ENCODE data around the gene TRPC4. TPM values are rescaled to one million over a fixed set of nuclear protein-coding genes. Genes with fewer than 3 reads are reported as not detected.

Gene TRPC4
- total and polyA plus RNA-seq, 2 donors (not counting 1 experiment from before 2014, with no cell fraction given) = 1.7 to 30.7 TPM

DNA sequence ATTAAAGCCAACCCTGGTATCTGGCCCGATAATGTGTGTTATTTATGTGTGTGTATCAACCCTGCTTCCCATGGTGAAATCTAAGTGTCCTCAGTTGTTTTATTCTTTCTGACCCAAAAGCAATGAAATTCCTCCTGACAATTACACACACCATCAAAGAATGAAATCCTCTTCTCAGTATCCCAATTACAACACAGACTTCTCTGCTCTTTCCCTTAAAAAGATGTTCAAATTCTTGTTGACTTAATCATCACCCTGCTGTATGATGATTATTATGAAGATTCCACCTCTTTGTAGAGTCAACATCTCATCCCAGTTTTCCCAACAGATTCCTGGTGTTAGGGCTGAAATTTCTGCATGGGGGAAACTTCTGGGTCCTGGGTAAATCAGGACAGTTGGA is 8.9 kb upstream of the TRPC4 start:
- Histone ChIP-seq H3K9me3 (ENCODE audit: control insufficient read depth, insufficient read depth, low read depth, low read length) (no peaks in the 10 kb centered on the region), H4K20me1 (ENCODE audit: control insufficient read depth, extremely low read depth, insufficient read depth, low read length) (no peaks in the 10 kb centered on the region), H3K27me3 (ENCODE audit: control insufficient read depth, insufficient read depth, low read length) (no peaks in the 10 kb centered on the region), H3K36me3 (ENCODE audit: control insufficient read depth, insufficient read depth, low read length) (no peaks in the 10 kb centered on the region), H2AFZ (ENCODE audit: low read length) (no peak overlapping the region), H3K4me3 (replicated peaks in 1 of 4; ENCODE audit: control extremely low read depth in 1 of 4, insufficient read depth in 1 of 4, low read depth in 3 of 4, low read length in 4 of 4) (no peak overlapping the region), H3K4me2 (ENCODE audit: extremely low read depth, insufficient read depth, low read length) (no peak overlapping the region), H3K27ac (ENCODE audit: insufficient read depth, low read length) (no peak overlapping the region), H3K79me2 (ENCODE audit: control insufficient read depth, insufficient read depth, low read length) (no peaks in the 10 kb centered on the region), H3K4me1 (ENCODE audit: control insufficient read depth, extremely low read depth, insufficient read depth, low read length) (no peaks in the 10 kb centered on the region), H3K9ac (ENCODE audit: insufficient read depth, low read length) (no peak overlapping the region)
- TF ChIP-seq, protein P1, sequence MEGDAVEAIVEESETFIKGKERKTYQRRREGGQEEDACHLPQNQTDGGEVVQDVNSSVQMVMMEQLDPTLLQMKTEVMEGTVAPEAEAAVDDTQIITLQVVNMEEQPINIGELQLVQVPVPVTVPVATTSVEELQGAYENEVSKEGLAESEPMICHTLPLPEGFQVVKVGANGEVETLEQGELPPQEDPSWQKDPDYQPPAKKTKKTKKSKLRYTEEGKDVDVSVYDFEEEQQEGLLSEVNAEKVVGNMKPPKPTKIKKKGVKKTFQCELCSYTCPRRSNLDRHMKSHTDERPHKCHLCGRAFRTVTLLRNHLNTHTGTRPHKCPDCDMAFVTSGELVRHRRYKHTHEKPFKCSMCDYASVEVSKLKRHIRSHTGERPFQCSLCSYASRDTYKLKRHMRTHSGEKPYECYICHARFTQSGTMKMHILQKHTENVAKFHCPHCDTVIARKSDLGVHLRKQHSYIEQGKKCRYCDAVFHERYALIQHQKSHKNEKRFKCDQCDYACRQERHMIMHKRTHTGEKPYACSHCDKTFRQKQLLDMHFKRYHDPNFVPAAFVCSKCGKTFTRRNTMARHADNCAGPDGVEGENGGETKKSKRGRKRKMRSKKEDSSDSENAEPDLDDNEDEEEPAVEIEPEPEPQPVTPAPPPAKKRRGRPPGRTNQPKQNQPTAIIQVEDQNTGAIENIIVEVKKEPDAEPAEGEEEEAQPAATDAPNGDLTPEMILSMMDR (conservative IDR thresholded peaks at IDR 0.05 in 1 of 2, IDR thresholded peaks at IDR 0.05 in 1 of 2; ENCODE audit: low read depth in 1 of 2, low read length in 2 of 2) = no peak
- no peak for TF ChIP-seq EZH2 (IDR thresholded peaks at IDR 0.05; ENCODE audit: low read length, missing control alignments)
- DNase-seq (ENCODE audit: low read depth in 2 of 2) = peak; percentile 15 to 31

DNA sequence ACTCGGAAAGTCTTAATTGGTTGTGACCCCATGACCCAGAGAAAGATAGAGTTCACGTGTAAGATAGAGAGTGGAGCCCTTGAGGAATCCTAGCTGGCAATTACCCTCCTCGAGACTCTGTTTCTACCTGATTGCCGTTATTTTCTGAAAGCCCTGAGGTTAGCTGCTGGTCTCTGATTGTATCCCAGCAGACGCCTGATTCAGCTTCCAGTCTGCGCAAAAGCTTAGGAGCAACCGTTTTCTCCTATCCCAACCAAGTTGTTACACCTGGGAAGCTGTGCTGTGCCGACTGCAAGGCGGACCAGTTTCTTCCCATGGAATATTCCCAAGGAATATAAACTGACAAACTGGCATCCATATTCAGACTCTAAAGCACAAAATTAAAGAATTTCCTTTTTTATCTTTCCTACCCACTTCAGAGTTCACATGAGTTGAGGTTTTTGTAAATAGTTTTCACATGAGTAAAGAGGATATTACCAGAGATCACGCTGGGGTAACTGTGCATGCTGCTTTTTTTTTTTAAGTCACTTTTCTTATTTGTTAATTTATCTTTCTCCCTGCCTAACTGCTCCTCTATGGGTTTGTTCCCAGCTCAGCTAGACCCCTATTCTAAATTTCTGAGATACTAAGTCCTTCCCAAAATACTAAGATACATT is 1.5 kb upstream of the TRPC4 start:
- Histone ChIP-seq H3K4me3 (replicated peaks in 1 of 4; ENCODE audit: control extremely low read depth in 1 of 4, insufficient read depth in 1 of 4, low read depth in 3 of 4, low read length in 4 of 4) (peak overlapping the region in 2 of 4 experiments; percentile 18 to 68), H3K27me3 (ENCODE audit: control insufficient read depth, insufficient read depth, low read length) (no peaks in the 10 kb centered on the region), H4K20me1 (ENCODE audit: control insufficient read depth, extremely low read depth, insufficient read depth, low read length) (no peaks in the 10 kb centered on the region), H3K9me3 (ENCODE audit: control insufficient read depth, insufficient read depth, low read depth, low read length) (no peaks in the 10 kb centered on the region), H3K36me3 (ENCODE audit: control insufficient read depth, insufficient read depth, low read length) (no peaks in the 10 kb centered on the region), H3K4me2 (ENCODE audit: extremely low read depth, insufficient read depth, low read length) (peak overlapping the region; percentile 90), H3K79me2 (ENCODE audit: control insufficient read depth, insufficient read depth, low read length) (peaks cover 8% of the 10 kb centered on the region), H3K9ac (ENCODE audit: insufficient read depth, low read length) (no peak overlapping the region), H3K27ac (ENCODE audit: insufficient read depth, low read length) (peak overlapping the region; percentile 43), H3K4me1 (ENCODE audit: control insufficient read depth, extremely low read depth, insufficient read depth, low read length) (peaks cover 7% of the 10 kb centered on the region), H2AFZ (ENCODE audit: low read length) (peak overlapping the region; percentile 5)
- no peak for TF ChIP-seq EZH2 (IDR thresholded peaks at IDR 0.05; ENCODE audit: low read length, missing control alignments)
- TF ChIP-seq, protein P1 (conservative IDR thresholded peaks at IDR 0.05 in 1 of 2, IDR thresholded peaks at IDR 0.05 in 1 of 2; ENCODE audit: low read depth in 1 of 2, low read length in 2 of 2) = no peak
- peak; percentile 81 to 82 for DNase-seq (ENCODE audit: low read depth in 2 of 2)

DNA sequence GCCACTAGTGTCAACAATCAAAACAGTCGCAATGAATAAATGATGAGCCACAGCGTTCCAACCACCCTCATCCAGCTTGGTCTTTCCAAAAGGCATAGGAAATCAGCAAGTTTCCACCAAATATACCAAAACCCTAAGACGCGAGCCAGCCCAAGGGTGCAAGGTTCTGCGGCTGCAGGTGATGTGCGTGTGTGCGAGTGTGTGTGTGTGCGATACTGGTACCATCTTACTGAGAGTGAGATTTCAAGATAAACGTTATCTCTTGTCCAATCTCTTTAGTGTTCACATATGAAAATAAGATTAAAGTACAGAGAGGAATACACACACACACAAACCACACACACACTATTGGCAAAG is 895 bp upstream of the TRPC4 start:
- H3K27ac ChIP-seq (ENCODE audit: insufficient read depth, low read length) = peak overlapping the region; percentile 56
- DNase-seq (ENCODE audit: low read depth in 2 of 2) = no peak
- peaks cover 7% of the 10 kb centered on the region for H3K4me1 ChIP-seq (ENCODE audit: control insufficient read depth, extremely low read depth, insufficient read depth, low read length)
- peak overlapping the region; percentile 62 to 73 (median 69) for H3K4me3 ChIP-seq (replicated peaks in 1 of 4; ENCODE audit: control extremely low read depth in 1 of 4, insufficient read depth in 1 of 4, low read depth in 3 of 4, low read length in 4 of 4)
- peak overlapping the region; percentile 90 for H3K4me2 ChIP-seq (ENCODE audit: extremely low read depth, insufficient read depth, low read length)
- no peaks in the 10 kb centered on the region for H3K36me3 ChIP-seq (ENCODE audit: control insufficient read depth, insufficient read depth, low read length)
- no peak for TF ChIP-seq EZH2 (IDR thresholded peaks at IDR 0.05; ENCODE audit: low read length, missing control alignments)
- TF ChIP-seq, protein P1 (conservative IDR thresholded peaks at IDR 0.05 in 1 of 2, IDR thresholded peaks at IDR 0.05 in 1 of 2; ENCODE audit: low read depth in 1 of 2, low read length in 2 of 2) = no peak
- peak overlapping the region; percentile 89 for H2AFZ ChIP-seq (ENCODE audit: low read length)
- no peaks in the 10 kb centered on the region for H3K9me3 ChIP-seq (ENCODE audit: control insufficient read depth, insufficient read depth, low read depth, low read length)
- H3K27me3 ChIP-seq (ENCODE audit: control insufficient read depth, insufficient read depth, low read length) = no peaks in the 10 kb centered on the region
- H3K9ac ChIP-seq (ENCODE audit: insufficient read depth, low read length) = peak overlapping the region; percentile 81
- no peaks in the 10 kb centered on the region for H4K20me1 ChIP-seq (ENCODE audit: control insufficient read depth, extremely low read depth, insufficient read depth, low read length)
- peaks cover 9% of the 10 kb centered on the region for H3K79me2 ChIP-seq (ENCODE audit: control insufficient read depth, insufficient read depth, low read length)

Measured in fibroblast of lung (primary cell).